ENCODE data around the gene ZC2HC1C.
"Not testable (repeated sequence)": the region's sequence is repeated elsewhere in the genome, so short reads cannot be mapped to it uniquely, and the experiment has no call there.

Gene ZC2HC1C

GRCh38 chr14:75059642-75060041, 9.8 kb upstream of the ZC2HC1C start:
- no peak for DNase-seq

GRCh38 chr14:75060420-75060819, 9.0 kb upstream of the ZC2HC1C start:
- no peak for DNase-seq

GRCh38 chr14:75063013-75063412, 6.4 kb upstream of the ZC2HC1C start:
- no peak for DNase-seq

- peak; percentile 93 for DNase-seq
These were observed 5.8 kb upstream of the ZC2HC1C start, which contains the start of gene ACYP1 for GRCh38 chr14:75063491-75064204. TSS of gene ACYP1 (minus strand) at chr14:75064024. CDS start at chr14:75063553, 471 bp downstream.

- no peak for DNase-seq
These were observed 5.3 kb upstream of the ZC2HC1C start for GRCh38 chr14:75064205-75064567.

GRCh38 chr14:75066691-75067090, 2.8 kb upstream of the ZC2HC1C start:
- no peak for DNase-seq

GRCh38 chr14:75067212-75067611, 2.2 kb upstream of the ZC2HC1C start:
- DNase-seq, result no peak

- DNase-seq, result not testable (repeated sequence)
These were observed 1.7 kb upstream of the ZC2HC1C start for GRCh38 chr14:75067765-75068164.

GRCh38 chr14:75068294-75069120, 934 bp upstream of the ZC2HC1C start:
- DNase-seq, result no peak

GRCh38 chr14:75069811-75070145, 337 bp downstream of the ZC2HC1C start:
- no peak for DNase-seq

- no peak for DNase-seq
These were observed 942 bp downstream of the ZC2HC1C start for GRCh38 chr14:75070383-75070782.

- no peak for DNase-seq
These were observed 8.4 kb downstream of the ZC2HC1C start for GRCh38 chr14:75077794-75078193.

- no peak for DNase-seq
These were observed 10.1 kb downstream of the ZC2HC1C start for GRCh38 chr14:75079521-75079920.

- DNase-seq, result no peak
These were observed 12.3 kb downstream of the ZC2HC1C start for GRCh38 chr14:75081660-75082229.

GRCh38 chr14:75083271-75083670, 13.8 kb downstream of the ZC2HC1C start:
- no peak for DNase-seq

- no peak for DNase-seq
These were observed 15.1 kb downstream of the ZC2HC1C start for GRCh38 chr14:75084513-75084912.

- no peak for DNase-seq
These were observed 18.7 kb downstream of the ZC2HC1C start for GRCh38 chr14:75088153-75088552.

GRCh38 chr14:75088566-75089373, 19.3 kb downstream of the ZC2HC1C start:
- peak; percentile 56 for DNase-seq

- DNase-seq, result no peak
These were observed 20.9 kb downstream of the ZC2HC1C start for GRCh38 chr14:75090353-75090752.

- no peak for DNase-seq
These were observed 21.8 kb downstream of the ZC2HC1C start for GRCh38 chr14:75091251-75091650.

- DNase-seq, result no peak
These were observed 23.3 kb downstream of the ZC2HC1C start for GRCh38 chr14:75092698-75093097.

GRCh38 chr14:75094896-75095295, 25.5 kb downstream of the ZC2HC1C start:
- DNase-seq, result no peak

GRCh38 chr14:75095690-75096089, 26.2 kb downstream of the ZC2HC1C start:
- no peak for DNase-seq

Data from stimulated activated CD4-positive, alpha-beta T cell treated with anti-CD3 and anti-CD28 coated beads, Interleukin-4, amount 100 ng/mL, for 24 hours (primary cell).